Stimulated activated CD4-positive, alpha-beta T cell treated with anti-CD3 and anti-CD28 coated beads, Interleukin-1b, Interleukin-23, amount 100 ng/mL, for 1 hour (primary cell): ENCODE data around the gene ZNF827.

Experiments used
- DNase-seq, 2 donors: peaks; one replicate each; pipeline ENCODE4 v3.0.0-alpha.2; 2020; ENCODE audit warnings: low read depth in 2 of 2

ZNF827 gene

DNA sequence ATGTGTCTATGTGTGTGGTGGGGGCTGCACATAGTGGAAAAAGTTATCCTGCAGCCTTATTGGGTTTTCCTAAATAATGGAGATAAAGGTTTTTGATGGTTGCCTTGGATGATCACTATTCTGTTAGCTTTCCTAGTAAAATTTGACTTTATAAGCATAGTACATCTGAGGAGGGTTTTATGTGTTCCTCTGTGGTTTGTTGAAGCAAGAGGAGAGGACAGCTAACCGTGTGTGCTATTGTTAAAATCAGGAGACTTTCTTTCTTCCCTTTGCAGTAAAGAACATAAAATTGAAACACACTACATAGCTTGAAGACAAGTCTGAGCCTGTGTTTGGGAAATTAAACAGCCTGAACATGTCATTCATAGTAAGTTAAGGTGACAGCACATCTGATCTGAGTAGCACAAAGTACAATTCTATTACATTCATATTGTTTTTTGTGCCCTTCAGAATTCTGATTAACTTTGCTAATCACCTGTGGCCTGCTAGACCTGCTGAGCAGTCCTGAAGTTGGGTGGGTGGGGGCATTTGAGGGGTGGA is 221.9 kb downstream of the ZNF827 start:
- DNase-seq, result no peak

GRCh38 chr4:145716200-145716599 is 222.4 kb downstream of the ZNF827 start:
- no peak for DNase-seq

GRCh38 chr4:145709843-145710242 is 228.8 kb downstream of the ZNF827 start:
- DNase-seq, result no peak

GRCh38 chr4:145709336-145709735 is 229.3 kb downstream of the ZNF827 start:
- DNase-seq, result no peak
